KMS-11 (cell line): ENCODE data around the gene GNG3.

Source experiments
- H2AFZ ChIP-seq: fragments of 200-600 bp; sonication (generic); 2 replicates; pipeline ENCODE4 v1.6.1; 2016; ENCODE audit warnings: antibody characterized with exemption, mixed run types, low read depth
- H3K27ac ChIP-seq: fragments of 200-600 bp; sonication (generic); 2 replicates; pipeline ENCODE4 v1.6.1; 2016; ENCODE audit warnings: mild to moderate bottlenecking, mixed run types
- H3K27me3 ChIP-seq: fragments of 200-600 bp; sonication (generic); 2 replicates; pipeline ENCODE4 v1.6.1; 2017; ENCODE audit warnings: mild to moderate bottlenecking, low read depth, mixed run types, moderate library complexity; ENCODE audit not compliant: insufficient read depth
- H3K36me3 ChIP-seq: fragments of 200-600 bp; sonication (generic); 2 replicates; pipeline ENCODE4 v1.6.1; 2017; ENCODE audit warnings: mild to moderate bottlenecking, mixed run types; ENCODE audit not compliant: insufficient read depth
- H3K4me1 ChIP-seq: fragments of 200-600 bp; sonication (generic); 2 replicates; pipeline ENCODE4 v1.6.1; 2016; ENCODE audit warnings: mild to moderate bottlenecking, low read depth, mixed run types; ENCODE audit not compliant: poor library complexity, severe bottlenecking
- H3K4me2 ChIP-seq: fragments of 200-600 bp; sonication (generic); 2 replicates; pipeline ENCODE4 v1.7.0; 2016; ENCODE audit warnings: mild to moderate bottlenecking, mixed run types
- H3K4me3 ChIP-seq: fragments of 200-600 bp; sonication (generic); IDR thresholded peaks from 2 replicates; pipeline ENCODE4 v1.6.1; 2017; ENCODE audit warnings: low read depth, low read length, mixed read lengths; ENCODE audit not compliant: insufficient read depth
- H3K79me2 ChIP-seq: fragments of 200-600 bp; sonication (generic); 2 replicates; pipeline ENCODE4 v1.6.1; 2016; ENCODE audit warnings: low read depth, mixed run types; ENCODE audit not compliant: insufficient read depth
- H3K9ac ChIP-seq: fragments of 200-600 bp; sonication (generic); 2 replicates; pipeline ENCODE4 v1.6.1; 2016; ENCODE audit warnings: mild to moderate bottlenecking, mixed run types
- H4K20me1 ChIP-seq: fragments of 200-600 bp; sonication (generic); 2 replicates; pipeline ENCODE4 v1.6.1; 2016; ENCODE audit warnings: mild to moderate bottlenecking, mixed run types; ENCODE audit not compliant: insufficient read depth
- TF ChIP-seq, protein P1 (sequence below): fragments of 200-600 bp; sonication (generic); conservative IDR thresholded peaks from 2 replicates; pipeline ENCODE4 v1.6.1; 2017; ENCODE audit warnings: low read depth, mild to moderate bottlenecking, antibody characterized with exemption, low read length, moderate library complexity, mixed read lengths

Gene GNG3

DNA sequence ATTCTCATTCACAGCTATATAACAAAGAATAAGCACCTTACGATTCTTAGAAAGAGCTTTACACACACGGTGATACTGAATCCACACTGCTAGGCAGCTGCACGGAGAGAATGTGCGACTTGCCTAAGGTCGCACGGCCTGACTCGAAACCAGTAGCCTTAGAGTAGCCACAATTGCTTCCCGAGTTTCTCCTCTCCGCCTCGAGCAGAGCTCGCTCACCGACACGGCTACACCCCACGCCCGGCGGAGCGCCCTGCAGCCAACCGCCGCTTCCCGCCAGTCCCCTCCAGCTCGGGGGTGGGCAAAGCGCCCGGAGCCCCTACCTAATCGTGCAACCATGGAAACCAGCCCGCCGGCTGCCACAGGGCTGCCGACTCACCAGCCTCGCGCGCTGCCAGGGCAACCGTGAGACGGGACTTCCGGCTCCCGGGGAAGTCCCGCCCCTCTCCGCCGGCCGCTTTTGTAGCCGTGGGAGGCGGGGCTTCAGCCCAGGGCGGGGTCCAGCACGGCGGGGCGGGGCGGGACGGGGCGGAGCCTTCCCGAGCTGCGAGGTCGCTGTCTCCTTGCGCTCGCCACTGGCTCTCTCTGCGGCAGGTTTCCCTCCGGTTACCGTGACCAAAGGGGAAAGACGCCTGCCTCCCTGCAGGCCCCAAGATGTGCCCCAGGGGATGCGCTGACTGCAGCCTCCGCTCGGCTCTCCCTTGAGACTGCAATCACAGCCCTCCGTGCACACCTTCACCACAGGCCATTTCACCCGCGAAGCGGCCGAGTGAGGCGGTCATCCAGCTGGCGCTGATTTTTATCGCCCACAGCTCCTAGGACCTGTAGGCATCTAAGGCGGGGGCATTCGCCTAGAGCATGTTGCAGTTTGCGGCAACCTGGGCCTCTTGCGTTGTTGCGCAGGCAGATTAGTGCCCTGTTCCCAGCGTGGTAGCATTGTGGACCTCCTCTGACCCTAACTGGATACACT is 1.3 kb upstream of the GNG3 start:
- Histone ChIP-seq H3K4me1 (peaks cover 42% of the 10 kb centered on the region), H4K20me1 (no peaks in the 10 kb centered on the region), H3K4me3 (no peak overlapping the region), H3K9ac (peak overlapping the region; percentile 76), H3K36me3 (no peaks in the 10 kb centered on the region), H3K27ac (peak overlapping the region; percentile 82), H3K79me2 (peaks cover 3% of the 10 kb centered on the region; the same call in 1 of the 2 replicates), H3K4me2 (peak overlapping the region; percentile 83), H2AFZ (peak overlapping the region; percentile 75), H3K27me3 (no peaks in the 10 kb centered on the region)
- TF ChIP-seq, protein P1, sequence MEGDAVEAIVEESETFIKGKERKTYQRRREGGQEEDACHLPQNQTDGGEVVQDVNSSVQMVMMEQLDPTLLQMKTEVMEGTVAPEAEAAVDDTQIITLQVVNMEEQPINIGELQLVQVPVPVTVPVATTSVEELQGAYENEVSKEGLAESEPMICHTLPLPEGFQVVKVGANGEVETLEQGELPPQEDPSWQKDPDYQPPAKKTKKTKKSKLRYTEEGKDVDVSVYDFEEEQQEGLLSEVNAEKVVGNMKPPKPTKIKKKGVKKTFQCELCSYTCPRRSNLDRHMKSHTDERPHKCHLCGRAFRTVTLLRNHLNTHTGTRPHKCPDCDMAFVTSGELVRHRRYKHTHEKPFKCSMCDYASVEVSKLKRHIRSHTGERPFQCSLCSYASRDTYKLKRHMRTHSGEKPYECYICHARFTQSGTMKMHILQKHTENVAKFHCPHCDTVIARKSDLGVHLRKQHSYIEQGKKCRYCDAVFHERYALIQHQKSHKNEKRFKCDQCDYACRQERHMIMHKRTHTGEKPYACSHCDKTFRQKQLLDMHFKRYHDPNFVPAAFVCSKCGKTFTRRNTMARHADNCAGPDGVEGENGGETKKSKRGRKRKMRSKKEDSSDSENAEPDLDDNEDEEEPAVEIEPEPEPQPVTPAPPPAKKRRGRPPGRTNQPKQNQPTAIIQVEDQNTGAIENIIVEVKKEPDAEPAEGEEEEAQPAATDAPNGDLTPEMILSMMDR: no peak

DNA sequence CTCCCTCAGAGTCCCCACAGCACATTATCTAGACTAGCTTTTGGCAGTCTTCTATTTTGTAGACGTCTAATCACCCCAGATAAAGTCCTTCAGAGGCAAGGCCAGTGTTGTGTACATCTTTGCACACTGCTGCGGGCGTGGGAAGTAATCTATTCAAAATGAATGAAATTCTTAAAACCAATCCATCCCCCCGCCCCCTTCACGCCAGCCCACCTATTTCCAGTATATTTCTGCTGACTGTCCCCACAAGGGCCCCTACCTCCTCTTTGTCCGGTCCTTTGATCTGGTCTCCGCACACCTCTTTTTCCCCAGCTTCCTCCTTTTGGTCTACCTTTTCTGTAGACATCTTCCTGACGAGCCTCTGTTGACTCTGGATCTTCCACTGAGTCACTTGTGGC is 627 bp upstream of the GNG3 start:
- Histone ChIP-seq H3K4me2 (peak overlapping the region; percentile 83), H3K27ac (no peak overlapping the region), H3K9ac (no peak overlapping the region), H3K79me2 (peaks cover 9% of the 10 kb centered on the region; the same call in 1 of the 2 replicates), H4K20me1 (no peaks in the 10 kb centered on the region), H3K27me3 (no peaks in the 10 kb centered on the region), H2AFZ (peak overlapping the region; percentile 50; the same call in 1 of the 2 replicates), H3K4me3 (no peak overlapping the region), H3K4me1 (peaks cover 49% of the 10 kb centered on the region), H3K36me3 (no peaks in the 10 kb centered on the region)
- TF ChIP-seq, protein P1: no peak

DNA sequence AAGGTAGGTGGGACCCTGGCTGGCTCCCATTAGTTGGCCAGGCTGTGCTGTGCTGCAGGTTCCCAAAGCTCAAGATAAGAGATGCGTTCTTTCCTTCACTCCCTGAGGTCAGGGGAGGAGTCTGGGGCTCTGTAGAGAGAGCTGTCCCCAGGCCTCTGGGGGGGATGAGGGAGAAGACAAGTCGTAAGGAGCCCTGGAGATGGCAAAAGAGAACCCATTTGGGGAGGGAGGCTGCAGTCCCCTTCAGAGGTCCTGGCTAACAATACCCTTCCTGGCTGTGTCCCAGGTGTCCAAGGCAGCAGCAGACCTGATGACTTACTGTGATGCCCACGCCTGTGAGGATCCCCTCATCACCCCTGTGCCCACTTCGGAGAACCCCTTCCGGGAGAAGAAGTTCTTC is 916 bp downstream of the GNG3 start:
- TF ChIP-seq, protein P1: no peak
- Histone ChIP-seq H3K4me3 (no peak overlapping the region), H4K20me1 (no peaks in the 10 kb centered on the region), H3K27ac (no peak overlapping the region), H2AFZ (no peak overlapping the region), H3K36me3 (no peaks in the 10 kb centered on the region), H3K9ac (peak overlapping the region; percentile 95; the same call in 1 of the 2 replicates), H3K4me2 (peak overlapping the region; percentile 97; the same call in 1 of the 2 replicates), H3K4me1 (peaks cover 64% of the 10 kb centered on the region), H3K79me2 (peaks cover 9% of the 10 kb centered on the region; the same call in 1 of the 2 replicates), H3K27me3 (no peaks in the 10 kb centered on the region)

DNA sequence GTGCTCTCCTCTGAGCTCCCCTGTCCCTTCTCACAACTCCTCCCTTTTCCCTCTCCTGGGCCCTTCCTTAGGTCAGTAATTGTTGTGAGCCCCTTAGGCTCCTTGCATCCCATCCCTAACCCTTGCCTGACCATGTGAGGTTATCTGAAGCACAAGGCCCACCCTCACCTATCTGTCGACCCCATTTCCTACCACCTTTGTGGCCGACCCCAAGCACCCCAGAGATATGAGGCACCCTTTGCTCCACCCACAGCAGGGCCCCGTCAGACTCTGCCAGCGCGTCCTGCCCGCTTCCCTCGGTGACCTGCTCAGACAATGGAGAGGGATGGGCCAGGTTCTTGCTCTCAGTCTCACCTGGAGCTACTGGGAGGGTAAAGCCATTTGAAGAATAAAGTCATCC is 1.3 kb downstream of the GNG3 start:
- H3K9ac ChIP-seq: peak overlapping the region; percentile 95; the same call in 1 of the 2 replicates
- TF ChIP-seq, protein P1: no peak
- H3K27ac ChIP-seq: peak overlapping the region; percentile 96; the same call in 1 of the 2 replicates
- H3K4me2 ChIP-seq: peak overlapping the region; percentile 97
- no peaks in the 10 kb centered on the region for H4K20me1 ChIP-seq
- H3K79me2 ChIP-seq: peaks cover 9% of the 10 kb centered on the region; the same call in 1 of the 2 replicates
- H3K4me1 ChIP-seq: peaks cover 68% of the 10 kb centered on the region
- peak overlapping the region; percentile 62 for H2AFZ ChIP-seq
- no peak overlapping the region for H3K4me3 ChIP-seq
- no peaks in the 10 kb centered on the region for H3K36me3 ChIP-seq
- no peaks in the 10 kb centered on the region for H3K27me3 ChIP-seq
